ENCODE measurements around the gene NOTUM.

GRCh38 chr17:81999976-82000802 lies 39.2 kb upstream of the NOTUM start:
- TF ChIP-seq, protein P1, sequence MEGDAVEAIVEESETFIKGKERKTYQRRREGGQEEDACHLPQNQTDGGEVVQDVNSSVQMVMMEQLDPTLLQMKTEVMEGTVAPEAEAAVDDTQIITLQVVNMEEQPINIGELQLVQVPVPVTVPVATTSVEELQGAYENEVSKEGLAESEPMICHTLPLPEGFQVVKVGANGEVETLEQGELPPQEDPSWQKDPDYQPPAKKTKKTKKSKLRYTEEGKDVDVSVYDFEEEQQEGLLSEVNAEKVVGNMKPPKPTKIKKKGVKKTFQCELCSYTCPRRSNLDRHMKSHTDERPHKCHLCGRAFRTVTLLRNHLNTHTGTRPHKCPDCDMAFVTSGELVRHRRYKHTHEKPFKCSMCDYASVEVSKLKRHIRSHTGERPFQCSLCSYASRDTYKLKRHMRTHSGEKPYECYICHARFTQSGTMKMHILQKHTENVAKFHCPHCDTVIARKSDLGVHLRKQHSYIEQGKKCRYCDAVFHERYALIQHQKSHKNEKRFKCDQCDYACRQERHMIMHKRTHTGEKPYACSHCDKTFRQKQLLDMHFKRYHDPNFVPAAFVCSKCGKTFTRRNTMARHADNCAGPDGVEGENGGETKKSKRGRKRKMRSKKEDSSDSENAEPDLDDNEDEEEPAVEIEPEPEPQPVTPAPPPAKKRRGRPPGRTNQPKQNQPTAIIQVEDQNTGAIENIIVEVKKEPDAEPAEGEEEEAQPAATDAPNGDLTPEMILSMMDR (conservative IDR thresholded peaks at IDR 0.05; ENCODE audit: low read length) = no peak
- no peak for TF ChIP-seq EZH2phosphoT487 (IDR thresholded peaks at IDR 0.05; ENCODE audit: borderline replicate concordance)
